Iris pigment epithelial cell (primary cell): ENCODE measurements around the gene SYT3.
"Not testable (repeated sequence)": the region's sequence is repeated elsewhere in the genome, so short reads cannot be mapped to it uniquely, and the experiment has no call there.

ENCODE experiments used
- DNase-seq: peaks from one replicate; pipeline ENCODE4 v3.0.0-alpha.2; 2011; ENCODE audit warnings: low read depth

The SYT3 gene

DNA sequence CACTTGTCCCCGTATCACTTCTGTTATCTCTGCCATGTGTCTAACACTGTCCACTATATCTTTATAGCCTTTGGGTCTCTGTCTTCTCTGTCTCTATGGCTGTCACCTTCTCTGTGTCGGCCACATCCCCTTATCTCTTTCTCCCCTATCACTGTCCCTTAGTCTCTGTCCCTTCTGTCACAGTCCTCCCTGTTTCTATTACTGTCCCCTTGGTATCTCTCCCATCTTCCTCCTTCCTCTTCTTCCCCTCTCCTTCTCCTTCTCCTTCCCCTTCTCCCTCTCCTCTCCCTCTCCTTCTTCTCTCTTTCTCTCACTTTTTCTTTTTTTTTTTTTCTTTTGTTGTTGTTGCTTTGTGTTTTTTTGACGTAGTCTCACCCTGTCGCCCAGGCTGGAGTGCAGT lies 36.7 kb downstream of the SYT3 start:
- no peak for DNase-seq

GRCh38 chr19:50602496-50602895 lies 37.2 kb downstream of the SYT3 start:
- DNase-seq: no peak

DNA sequence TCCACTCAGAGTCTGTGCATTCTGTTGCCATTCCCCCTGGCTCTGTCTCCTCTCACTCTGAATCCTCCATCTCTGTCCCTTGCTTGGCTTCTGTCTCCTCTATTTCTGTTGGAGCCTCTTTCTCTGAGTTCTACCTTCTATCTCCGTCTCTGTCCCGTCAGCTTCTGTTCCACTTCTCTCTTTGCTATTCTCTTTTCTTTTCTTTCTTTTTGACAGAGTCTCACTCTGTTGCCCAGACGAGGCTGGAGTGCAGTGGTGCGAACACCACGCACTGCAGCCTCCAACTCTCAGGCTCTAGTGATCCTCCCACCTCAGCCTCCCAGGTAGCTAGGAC lies 37.6 kb downstream of the SYT3 start:
- DNase-seq: no peak

DNA sequence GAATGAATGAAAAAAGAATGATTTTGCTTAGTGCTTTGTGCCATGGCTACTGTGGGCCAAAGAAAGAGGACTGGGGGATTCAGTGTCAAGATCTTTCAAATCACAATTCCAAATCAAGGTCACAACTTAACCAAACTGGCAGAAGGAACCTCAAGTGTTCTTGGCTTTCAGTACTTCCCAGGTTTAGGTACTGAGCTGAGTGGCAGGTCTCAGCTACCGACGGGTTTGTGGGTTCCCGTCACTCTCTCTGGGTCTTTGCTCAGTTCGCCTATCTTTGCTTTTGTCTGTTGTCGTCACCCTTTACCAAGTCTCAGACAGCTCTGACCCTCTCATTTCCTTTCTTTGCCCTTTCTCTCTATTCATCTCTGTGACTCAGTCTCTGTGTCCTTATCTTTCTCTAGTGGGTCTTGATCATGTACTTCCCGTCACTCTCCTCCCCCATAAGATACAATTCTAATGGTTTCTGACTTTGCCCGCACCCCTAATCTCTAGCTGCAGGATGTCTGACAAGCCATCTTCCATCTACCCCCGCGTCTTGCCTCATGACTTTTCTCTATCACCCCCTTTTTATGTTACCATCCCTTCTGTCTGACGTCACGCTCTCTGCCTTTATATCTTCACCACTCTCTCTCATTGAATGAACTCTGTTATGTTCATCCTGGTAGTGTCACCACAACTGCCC lies 38.1 kb downstream of the SYT3 start:
- DNase-seq: no peak

- DNase-seq: no peak
These were observed 40.3 kb downstream of the SYT3 start for GRCh38 chr19:50599427-50599826.

DNA sequence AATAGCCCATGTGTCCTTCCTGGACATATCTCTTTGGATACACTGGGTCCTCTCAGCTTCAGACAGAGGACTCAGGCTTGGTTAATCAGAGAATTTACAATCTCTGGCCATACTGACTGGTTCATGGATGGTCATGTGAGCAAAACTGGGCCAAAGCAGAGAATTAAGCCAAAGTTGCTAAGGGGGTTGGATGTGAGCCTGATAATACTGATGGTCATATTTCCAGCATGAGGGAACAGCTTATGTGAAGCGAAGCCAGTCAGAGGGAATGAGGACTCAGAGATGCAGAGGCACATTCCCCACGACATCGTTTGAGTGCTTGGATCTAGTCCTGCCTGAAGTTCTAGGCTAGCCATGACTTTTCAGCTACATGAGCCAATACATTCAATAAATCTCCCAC lies 49.5 kb downstream of the SYT3 start:
- no peak for DNase-seq

DNA sequence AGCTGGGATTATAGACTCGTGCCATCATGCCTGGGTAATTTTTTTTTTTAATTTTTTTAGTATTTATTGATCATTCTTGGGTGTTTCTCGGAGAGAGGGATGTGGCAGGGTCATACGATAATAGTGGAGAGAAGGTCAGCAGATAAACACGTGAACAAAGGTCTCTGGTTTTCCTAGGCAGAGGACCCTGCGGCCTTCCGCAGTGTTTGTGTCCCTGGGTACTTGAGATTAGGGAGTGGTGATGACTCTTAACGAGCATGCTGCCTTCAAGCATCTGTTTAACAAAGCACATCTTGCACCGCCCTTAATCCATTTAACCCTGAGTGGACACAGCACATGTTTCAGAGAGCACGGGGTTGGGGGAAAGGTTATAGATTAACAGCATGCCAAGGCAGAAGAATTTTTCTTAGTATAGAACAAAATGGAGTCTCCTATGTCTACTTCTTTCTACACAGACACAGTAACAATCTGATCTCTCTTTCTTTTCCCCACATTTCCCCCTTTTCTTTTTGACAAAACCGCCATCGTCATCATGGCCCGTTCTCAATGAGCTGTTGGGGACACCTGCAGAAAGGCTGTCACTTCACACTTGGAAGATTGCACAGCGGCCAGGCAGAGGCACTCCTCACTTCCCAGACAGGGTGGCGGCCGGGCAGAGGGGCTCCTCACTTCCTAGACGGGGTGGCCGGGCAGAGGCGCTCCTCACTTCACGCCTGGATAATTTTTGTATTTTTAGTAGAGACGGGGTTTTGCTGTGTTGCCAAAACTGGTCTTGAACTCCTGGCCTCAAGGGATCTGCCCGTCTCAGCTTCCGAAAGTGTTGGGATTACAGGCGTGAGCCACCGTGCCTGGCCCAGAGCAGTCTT lies 57.7 kb downstream of the SYT3 start:
- not testable (repeated sequence) for DNase-seq

- DNase-seq: no peak
These were observed 58.6 kb downstream of the SYT3 start for GRCh38 chr19:50580970-50581634.

GRCh38 chr19:50580240-50580639 lies 59.4 kb downstream of the SYT3 start:
- no peak for DNase-seq

DNA sequence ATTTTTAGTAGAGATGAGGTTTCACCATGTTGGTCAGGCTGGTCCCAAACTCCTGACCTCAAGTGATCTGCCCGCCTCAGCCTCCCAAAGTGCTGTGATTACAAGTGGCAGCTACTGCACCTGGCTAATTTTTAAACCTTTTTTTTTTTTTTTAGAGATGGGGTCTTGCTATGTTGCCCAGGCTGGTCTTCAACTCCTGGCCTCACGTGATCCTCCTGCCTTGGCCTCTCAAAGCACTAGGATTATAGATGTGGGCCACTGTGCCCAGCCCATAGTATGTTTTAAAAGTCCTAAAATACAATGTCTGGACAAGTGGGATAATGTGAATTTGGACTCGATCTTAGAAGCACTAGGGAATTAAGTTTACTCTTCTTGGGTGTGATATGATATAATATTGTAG lies 62.9 kb downstream of the SYT3 start:
- DNase-seq: not testable (repeated sequence)

GRCh38 chr19:50573741-50574461 lies 65.8 kb downstream of the SYT3 start:
- DNase-seq: no peak
